ENCODE data around the gene SPATA13.

Gene SPATA13

DNA sequence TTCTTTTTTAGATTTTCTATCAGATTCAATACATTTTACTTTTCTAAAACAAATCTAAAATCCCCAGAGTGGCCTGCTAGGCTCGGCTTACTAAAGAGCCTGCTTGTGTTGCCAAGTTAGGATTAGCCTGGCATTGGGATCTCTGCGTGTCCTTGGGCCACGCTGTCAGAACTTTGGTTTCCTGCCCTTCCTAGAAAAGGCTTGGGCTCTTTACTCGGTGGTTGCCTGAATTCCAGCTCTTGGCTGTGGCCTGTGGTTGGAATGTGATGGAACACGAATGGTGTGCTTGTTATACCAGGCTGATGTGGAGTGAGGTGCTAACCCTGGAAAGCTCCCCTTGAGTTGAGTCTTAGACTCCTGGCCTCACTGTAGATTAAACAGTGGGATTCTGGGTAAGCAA, 8.5 kb downstream of the SPATA13 start:
- TF ChIP-seq, protein P1, sequence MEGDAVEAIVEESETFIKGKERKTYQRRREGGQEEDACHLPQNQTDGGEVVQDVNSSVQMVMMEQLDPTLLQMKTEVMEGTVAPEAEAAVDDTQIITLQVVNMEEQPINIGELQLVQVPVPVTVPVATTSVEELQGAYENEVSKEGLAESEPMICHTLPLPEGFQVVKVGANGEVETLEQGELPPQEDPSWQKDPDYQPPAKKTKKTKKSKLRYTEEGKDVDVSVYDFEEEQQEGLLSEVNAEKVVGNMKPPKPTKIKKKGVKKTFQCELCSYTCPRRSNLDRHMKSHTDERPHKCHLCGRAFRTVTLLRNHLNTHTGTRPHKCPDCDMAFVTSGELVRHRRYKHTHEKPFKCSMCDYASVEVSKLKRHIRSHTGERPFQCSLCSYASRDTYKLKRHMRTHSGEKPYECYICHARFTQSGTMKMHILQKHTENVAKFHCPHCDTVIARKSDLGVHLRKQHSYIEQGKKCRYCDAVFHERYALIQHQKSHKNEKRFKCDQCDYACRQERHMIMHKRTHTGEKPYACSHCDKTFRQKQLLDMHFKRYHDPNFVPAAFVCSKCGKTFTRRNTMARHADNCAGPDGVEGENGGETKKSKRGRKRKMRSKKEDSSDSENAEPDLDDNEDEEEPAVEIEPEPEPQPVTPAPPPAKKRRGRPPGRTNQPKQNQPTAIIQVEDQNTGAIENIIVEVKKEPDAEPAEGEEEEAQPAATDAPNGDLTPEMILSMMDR (IDR thresholded peaks at IDR 0.05; ENCODE audit: control extremely low read depth, extremely low read depth, low read depth, missing control alignments), result no peak
- ChIA-PET CTCF (interaction anchor here (1.5 kb wide), 1 partner anchor 23 kb away, joined by 3 read pairs; no protein-coding TSS in a partner anchor), POLR2A (no interaction called here)
- DNase-seq (ENCODE audit: extremely low spot score), result no peak

DNA sequence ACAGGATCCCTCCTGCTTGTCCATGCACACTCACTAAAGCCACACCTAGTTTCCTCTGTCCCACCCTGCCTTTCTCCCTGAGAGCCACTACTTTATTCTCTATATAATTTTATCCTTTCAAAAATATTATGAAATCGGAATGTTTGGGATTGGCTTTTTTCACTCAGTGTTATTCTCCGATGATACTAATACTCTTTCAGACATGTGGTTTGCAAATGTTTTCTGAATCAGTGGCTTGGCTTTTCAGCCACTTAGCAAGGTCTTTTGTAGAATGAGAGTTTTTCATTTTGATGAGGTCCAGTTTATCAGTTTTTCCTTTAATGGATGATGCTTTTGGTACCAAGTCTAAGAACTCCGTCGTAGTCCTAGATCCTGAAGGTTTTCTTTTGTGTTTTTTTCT, 11.6 kb downstream of the SPATA13 start:
- TF ChIP-seq, protein P1 (IDR thresholded peaks at IDR 0.05; ENCODE audit: control extremely low read depth, extremely low read depth, low read depth, missing control alignments), result no peak
- ChIA-PET POLR2A (no interaction called here), CTCF (no interaction called here)
- no peak for DNase-seq (ENCODE audit: extremely low spot score)

DNA sequence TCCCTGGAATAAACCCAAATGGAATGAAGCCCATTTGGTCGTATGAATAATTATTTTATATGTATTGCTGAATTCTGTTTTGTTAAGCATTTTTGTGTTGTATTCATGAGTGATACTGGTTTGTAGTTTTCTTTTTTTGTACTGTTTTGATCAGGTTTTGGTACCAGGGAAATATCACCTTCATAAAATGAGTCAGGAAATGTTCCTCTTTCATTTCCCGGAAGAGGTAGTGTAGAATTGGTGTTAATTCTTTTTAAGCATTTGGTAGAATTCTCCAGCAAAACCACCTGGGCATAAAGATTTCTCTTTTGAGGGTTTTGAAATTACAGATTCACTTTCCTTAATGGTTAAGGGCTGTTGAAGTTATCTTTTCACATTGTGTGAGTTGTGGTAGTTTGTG, 13.3 kb downstream of the SPATA13 start:
- TF ChIP-seq, protein P1 (IDR thresholded peaks at IDR 0.05; ENCODE audit: control extremely low read depth, extremely low read depth, low read depth, missing control alignments), result no peak
- ChIA-PET POLR2A (no interaction called here), CTCF (no interaction called here)
- DNase-seq (ENCODE audit: extremely low spot score), result no peak

DNA sequence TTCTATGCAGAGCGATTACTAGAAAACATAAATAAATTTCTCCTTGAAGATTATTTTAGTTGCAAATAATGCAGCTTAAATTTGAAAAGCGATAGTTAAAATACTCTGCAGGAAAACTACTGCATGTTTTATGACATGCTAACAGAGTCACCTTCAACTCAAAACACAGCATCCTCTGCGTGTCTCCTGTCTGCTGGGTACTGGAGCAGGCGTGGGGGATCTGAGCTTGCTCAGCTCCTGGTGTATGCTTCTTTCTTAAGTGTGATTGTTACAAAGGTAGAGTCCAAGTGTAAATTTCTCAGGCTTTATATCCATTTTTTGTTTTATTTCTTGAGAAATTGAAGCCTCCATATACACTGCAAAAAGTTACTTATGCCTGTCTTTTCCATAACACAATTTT, 15.3 kb downstream of the SPATA13 start:
- POLR2A ChIA-PET, result no interaction called here
- TF ChIP-seq, protein P1 (IDR thresholded peaks at IDR 0.05; ENCODE audit: control extremely low read depth, extremely low read depth, low read depth, missing control alignments), result no peak
- CTCF ChIA-PET, result interaction anchor here (1.3 kb wide), 1 partner anchor 40 kb away, joined by 3 read pairs; no protein-coding TSS in a partner anchor
- no peak for DNase-seq (ENCODE audit: extremely low spot score)

DNA sequence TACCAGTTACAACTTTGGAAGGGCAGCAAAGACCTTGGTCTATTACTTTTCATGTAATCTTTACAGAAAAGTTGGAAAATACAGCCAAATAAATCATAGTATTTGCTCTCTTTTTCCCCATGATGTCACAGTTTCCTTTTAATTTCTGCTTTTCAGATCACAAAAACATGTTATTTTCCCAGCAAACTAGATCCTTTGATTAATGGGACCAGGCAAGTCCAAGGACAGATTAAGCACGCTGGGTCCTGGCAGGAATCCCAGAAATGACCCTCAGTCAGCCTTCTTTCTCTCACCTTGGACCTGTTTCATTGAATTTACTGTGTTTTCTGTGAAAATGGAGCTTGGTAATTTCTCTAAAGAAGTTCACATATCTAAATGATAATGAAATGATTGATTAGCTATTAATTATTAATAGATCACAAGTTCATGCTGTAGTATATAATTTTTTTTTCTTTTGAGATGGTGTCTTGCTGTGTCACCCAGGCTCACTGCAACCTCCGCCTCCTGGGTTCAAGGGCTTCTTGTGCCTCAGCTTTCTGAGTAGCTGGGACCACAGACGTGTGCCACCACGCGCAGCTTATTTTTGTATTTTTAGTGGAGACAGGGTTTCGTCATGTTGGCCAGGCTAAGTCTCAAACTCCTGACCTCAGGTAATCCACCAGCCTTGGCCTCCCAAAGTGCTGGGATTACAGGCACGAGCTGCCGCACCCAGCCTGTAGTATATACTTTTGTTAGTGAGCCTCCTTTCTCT, 16.0 kb downstream of the SPATA13 start:
- TF ChIP-seq, protein P1 (IDR thresholded peaks at IDR 0.05; ENCODE audit: control extremely low read depth, extremely low read depth, low read depth, missing control alignments), result no peak
- ChIA-PET CTCF (interaction anchor here (0.7 to 1.3 kb wide), 3 partner anchors 27 to 52 kb away, joined by 3 read pairs; no protein-coding TSS in a partner anchor), POLR2A (no interaction called here)
- no peak for DNase-seq (ENCODE audit: extremely low spot score)

DNA sequence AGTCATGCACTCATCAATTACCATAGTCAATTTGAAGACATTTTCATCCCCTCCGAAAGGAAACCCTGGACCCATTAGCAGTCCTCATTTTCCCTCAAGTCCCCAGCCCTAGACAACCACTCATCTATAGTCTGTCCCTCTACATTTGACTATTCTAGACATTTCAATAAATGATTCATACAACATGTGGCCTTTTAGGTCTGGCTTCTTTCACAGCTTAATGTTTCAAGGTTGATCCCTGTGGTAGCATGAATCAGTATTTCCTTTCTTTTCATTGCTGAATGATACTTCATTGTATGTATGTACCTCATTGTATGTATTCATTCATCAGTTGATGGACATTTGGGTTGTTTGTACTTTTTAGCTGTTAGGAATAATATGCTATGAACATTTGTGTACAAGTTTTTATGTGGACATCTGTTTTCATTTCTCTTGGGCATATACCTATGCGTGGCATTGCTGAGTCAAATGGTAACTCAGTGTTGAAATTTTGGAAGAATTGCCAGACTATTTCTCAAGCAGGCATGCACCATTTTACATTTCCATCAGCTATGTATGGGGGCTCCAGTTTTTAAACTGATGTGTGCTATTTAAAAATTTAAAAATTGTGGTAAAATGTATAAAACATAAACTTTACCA, 18.4 kb downstream of the SPATA13 start:
- no peak for DNase-seq (ENCODE audit: extremely low spot score)
- ChIA-PET CTCF (interaction anchor here (0.9 to 1.8 kb wide), 6 partner anchors 10 to 75 kb away, joined by 3 to 4 read pairs (median 4); no protein-coding TSS in a partner anchor), POLR2A (no interaction called here)
- TF ChIP-seq, protein P1 (IDR thresholded peaks at IDR 0.05; ENCODE audit: control extremely low read depth, extremely low read depth, low read depth, missing control alignments), result no peak

Data from GM10248 (cell line).